OCI-LY3 (cell line): ENCODE measurements around the gene S100B.

Source experiments
- EZH2phosphoT487 ChIP-seq: fragments of 200-600 bp; shearing (Covaris generic); IDR thresholded peaks from 2 replicates; pipeline ENCODE4 v1.6.1; 2018; ENCODE audit warnings: antibody characterized with exemption, mixed run types, low read depth
- TF ChIP-seq, protein P1 (sequence below): fragments of 200-600, 300-600 bp; sonication (generic); IDR thresholded peaks from 2 replicates; pipeline ENCODE4 v1.5.1; 2014; ENCODE audit warnings: antibody characterized with exemption, low read length, low read depth

DNA sequence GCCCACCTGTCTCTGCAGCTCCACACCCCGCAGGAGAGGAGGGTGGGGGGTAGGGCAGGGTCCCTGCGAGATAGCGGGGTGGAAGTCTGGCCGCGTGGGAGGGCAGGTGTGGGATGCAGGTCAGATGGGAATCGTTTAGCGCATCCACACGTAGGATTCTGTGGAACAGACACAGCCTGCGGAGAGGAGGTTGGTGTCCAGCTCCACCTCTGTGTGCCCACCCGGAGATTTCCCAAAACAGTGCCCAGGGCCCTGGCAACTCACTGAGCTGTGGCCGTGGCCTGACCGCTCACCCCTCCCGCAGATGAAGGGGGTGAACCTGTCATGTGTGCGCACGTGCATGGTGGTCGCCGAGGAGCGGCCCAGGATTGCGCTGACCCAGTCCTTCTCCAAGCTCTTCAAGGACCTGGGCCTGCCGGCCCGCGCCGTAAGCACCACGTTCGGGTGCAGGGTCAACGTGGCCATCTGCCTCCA is 46.9 kb downstream of the S100B start:
- TF ChIP-seq, protein P1, sequence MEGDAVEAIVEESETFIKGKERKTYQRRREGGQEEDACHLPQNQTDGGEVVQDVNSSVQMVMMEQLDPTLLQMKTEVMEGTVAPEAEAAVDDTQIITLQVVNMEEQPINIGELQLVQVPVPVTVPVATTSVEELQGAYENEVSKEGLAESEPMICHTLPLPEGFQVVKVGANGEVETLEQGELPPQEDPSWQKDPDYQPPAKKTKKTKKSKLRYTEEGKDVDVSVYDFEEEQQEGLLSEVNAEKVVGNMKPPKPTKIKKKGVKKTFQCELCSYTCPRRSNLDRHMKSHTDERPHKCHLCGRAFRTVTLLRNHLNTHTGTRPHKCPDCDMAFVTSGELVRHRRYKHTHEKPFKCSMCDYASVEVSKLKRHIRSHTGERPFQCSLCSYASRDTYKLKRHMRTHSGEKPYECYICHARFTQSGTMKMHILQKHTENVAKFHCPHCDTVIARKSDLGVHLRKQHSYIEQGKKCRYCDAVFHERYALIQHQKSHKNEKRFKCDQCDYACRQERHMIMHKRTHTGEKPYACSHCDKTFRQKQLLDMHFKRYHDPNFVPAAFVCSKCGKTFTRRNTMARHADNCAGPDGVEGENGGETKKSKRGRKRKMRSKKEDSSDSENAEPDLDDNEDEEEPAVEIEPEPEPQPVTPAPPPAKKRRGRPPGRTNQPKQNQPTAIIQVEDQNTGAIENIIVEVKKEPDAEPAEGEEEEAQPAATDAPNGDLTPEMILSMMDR: no peak
- no peak for TF ChIP-seq EZH2phosphoT487
